C4-2B (cell line): Measurements from ENCODE around the gene ARSB.

Experiments used
- ZFX ChIP-seq: fragments of 450-650 bp; IDR thresholded peaks from 2 replicates; pipeline ENCODE4 v1.6.1; 2017
- TF ChIP-seq, protein P1 (sequence below): fragments of 450-650 bp; conservative IDR thresholded peaks from 2 replicates; pipeline ENCODE4 v1.5.1; 2017; ENCODE audit warnings: mild to moderate bottlenecking

- TF ChIP-seq, protein P1, sequence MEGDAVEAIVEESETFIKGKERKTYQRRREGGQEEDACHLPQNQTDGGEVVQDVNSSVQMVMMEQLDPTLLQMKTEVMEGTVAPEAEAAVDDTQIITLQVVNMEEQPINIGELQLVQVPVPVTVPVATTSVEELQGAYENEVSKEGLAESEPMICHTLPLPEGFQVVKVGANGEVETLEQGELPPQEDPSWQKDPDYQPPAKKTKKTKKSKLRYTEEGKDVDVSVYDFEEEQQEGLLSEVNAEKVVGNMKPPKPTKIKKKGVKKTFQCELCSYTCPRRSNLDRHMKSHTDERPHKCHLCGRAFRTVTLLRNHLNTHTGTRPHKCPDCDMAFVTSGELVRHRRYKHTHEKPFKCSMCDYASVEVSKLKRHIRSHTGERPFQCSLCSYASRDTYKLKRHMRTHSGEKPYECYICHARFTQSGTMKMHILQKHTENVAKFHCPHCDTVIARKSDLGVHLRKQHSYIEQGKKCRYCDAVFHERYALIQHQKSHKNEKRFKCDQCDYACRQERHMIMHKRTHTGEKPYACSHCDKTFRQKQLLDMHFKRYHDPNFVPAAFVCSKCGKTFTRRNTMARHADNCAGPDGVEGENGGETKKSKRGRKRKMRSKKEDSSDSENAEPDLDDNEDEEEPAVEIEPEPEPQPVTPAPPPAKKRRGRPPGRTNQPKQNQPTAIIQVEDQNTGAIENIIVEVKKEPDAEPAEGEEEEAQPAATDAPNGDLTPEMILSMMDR = no peak
- TF ChIP-seq ZFX = no peak
Observed at GRCh38 chr5:78959767-78960166, 25.3 kb downstream of the ARSB start.
